ENCODE measurements around the gene TTLL6. TPM values are rescaled to one million over a fixed set of nuclear protein-coding genes. Genes with fewer than 3 reads are reported as not detected.

TTLL6 gene
- total and polyA plus RNA-seq, 9 of the 15 experiments (the other 6 are each of a cell fraction or from before 2014, with no cell fraction given) = 0.05 TPM; not detected in 8

DNA sequence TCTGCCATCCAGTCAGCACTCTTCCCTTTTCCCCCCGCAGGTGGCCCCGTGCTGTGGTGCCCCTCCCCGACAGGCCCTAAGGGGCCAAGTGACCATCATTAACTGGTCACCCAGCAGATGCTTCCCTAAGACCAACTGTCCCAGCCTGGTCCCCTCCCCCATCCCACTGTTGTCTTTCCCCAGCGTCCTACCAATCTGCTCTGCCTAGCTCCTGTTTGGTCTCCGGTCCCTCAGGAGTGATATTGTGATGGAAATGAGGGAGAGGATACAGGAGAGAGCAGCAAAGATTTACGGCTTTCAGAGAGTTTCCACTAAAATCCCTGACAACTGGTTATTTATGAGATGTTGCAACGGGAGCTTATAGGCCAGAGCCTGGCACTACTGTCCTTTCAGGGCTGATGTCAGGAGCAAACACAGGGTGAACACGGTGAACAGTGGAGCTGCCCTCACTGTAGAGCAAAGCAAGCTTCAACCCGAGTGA is 1.4 kb upstream of the TTLL6 start:
- H3K79me2 ChIP-seq (ENCODE audit: control insufficient read depth, insufficient read depth, low read length) = no peaks in the 10 kb centered on the region
- CTCF ChIA-PET (ENCODE audit: low intra/inter-chr PET ratio) = interaction anchor here (1.0 kb wide), 1 partner anchor 61 kb away, joined by 3 read pairs; no protein-coding TSS in a partner anchor
- peak; percentile 45 for TF ChIP-seq MEIS2 (IDR thresholded peaks at IDR 0.05; ENCODE audit: partially characterized antibody)
- TF ChIP-seq, protein P1, sequence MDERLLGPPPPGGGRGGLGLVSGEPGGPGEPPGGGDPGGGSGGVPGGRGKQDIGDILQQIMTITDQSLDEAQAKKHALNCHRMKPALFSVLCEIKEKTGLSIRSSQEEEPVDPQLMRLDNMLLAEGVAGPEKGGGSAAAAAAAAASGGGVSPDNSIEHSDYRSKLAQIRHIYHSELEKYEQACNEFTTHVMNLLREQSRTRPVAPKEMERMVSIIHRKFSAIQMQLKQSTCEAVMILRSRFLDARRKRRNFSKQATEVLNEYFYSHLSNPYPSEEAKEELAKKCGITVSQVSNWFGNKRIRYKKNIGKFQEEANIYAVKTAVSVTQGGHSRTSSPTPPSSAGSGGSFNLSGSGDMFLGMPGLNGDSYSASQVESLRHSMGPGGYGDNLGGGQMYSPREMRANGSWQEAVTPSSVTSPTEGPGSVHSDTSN (CRISPR knock-in tag; IDR thresholded peaks at IDR 0.05; ENCODE audit: low read depth) = no peak
- TF ChIP-seq, protein P1 (tag; conservative IDR thresholded peaks at IDR 0.05; ENCODE audit: low read depth) = 0 out of 2 replicates have a peak, but pooled peaks have one; percentile 50
- TF ChIP-seq, protein P2, sequence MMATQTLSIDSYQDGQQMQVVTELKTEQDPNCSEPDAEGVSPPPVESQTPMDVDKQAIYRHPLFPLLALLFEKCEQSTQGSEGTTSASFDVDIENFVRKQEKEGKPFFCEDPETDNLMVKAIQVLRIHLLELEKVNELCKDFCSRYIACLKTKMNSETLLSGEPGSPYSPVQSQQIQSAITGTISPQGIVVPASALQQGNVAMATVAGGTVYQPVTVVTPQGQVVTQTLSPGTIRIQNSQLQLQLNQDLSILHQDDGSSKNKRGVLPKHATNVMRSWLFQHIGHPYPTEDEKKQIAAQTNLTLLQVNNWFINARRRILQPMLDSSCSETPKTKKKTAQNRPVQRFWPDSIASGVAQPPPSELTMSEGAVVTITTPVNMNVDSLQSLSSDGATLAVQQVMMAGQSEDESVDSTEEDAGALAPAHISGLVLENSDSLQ (IDR thresholded peaks at IDR 0.05) = peak; percentile 36
- TF ChIP-seq, protein P3, sequence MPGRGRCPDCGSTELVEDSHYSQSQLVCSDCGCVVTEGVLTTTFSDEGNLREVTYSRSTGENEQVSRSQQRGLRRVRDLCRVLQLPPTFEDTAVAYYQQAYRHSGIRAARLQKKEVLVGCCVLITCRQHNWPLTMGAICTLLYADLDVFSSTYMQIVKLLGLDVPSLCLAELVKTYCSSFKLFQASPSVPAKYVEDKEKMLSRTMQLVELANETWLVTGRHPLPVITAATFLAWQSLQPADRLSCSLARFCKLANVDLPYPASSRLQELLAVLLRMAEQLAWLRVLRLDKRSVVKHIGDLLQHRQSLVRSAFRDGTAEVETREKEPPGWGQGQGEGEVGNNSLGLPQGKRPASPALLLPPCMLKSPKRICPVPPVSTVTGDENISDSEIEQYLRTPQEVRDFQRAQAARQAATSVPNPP (IDR thresholded peaks at IDR 0.05; ENCODE audit: borderline replicate concordance, insufficient read depth, insufficient read length) = no peak
- intact Hi-C loops (cut with micrococcal nuclease) (no loop called here), in situ Hi-C loops (cut with MboI) (loop anchor here (10.0 kb wide), 1 partner anchor 216 kb away; no protein-coding TSS in a partner anchor)
- peaks cover 12 to 34% of the 10 kb centered on the region in 2 experiments for H3K27me3 ChIP-seq (ENCODE audit: control insufficient read depth in 2 of 2, insufficient read depth in 2 of 2, low read length in 2 of 2)
- FAIRE-seq = no peak
- no peaks in the 10 kb centered on the region; the same call in 1 of the 2 replicates for H4K20me1 ChIP-seq (replicated peaks; ENCODE audit: control insufficient read depth, insufficient read depth, low read length)
- 15% methylated on average over 9 of the region's 9 CpGs for WGBS (ENCODE audit: insufficient coverage, low coverage, missing lambda C conversion rate)
- POLR2A ChIA-PET = interaction anchor here (0.6 to 1.1 kb wide), 2 partner anchors 12 to 568 kb away, joined by 3 to 4 read pairs; no protein-coding TSS in a partner anchor
- H3K27ac ChIP-seq (ENCODE audit: extremely low read depth, low read depth, low read length) = no peak overlapping the region
- peaks cover 0 to 11% of the 10 kb centered on the region in 2 experiments; a peak in 3 of 5 replicates for H3K4me1 ChIP-seq (replicated peaks in 1 of 2; ENCODE audit: control insufficient read depth in 2 of 2, insufficient read depth in 2 of 2, low read length in 2 of 2)
- H3K9me1 ChIP-seq (ENCODE audit: control insufficient read depth, insufficient read depth, low read length) = no peaks in the 10 kb centered on the region
- no peak overlapping the region for H3K4me2 ChIP-seq (ENCODE audit: insufficient read depth, low read length)
- H3K36me3 ChIP-seq (ENCODE audit: control insufficient read depth, insufficient read depth, low read length) = no peaks in the 10 kb centered on the region
- BruUV-seq (replicated peaks) = no TSS peak
- no peaks in the 10 kb centered on the region for H3K9me3 ChIP-seq (replicated peaks; ENCODE audit: control insufficient read depth, insufficient read depth, low read depth, low read length)
- no peak overlapping the region for H3K9ac ChIP-seq (ENCODE audit: insufficient read depth in 1 of 2, low read depth in 2 of 2, low read length in 2 of 2)
- H2AFZ ChIP-seq (ENCODE audit: low read depth, low read length) = no peak overlapping the region
- no peak overlapping the region for H3K4me3 ChIP-seq
- DNase-seq (ENCODE audit: extremely low read depth in 1 of 4, low spot score in 3 of 4) = no peak
- ATAC-seq = no peak
